T-helper 1 cell treated with Interleukin-12 subunit alpha and Interleukin-12 subunit beta and Interleukin-4 antibody, amounts not matched to agents 30 ng/mL and 1 ng/mL, for 36 hours (primary cell): Measurements from ENCODE around the gene LCE2A. TPM values are rescaled to one million over a fixed set of nuclear protein-coding genes. Genes with fewer than 3 reads are reported as not detected.

Source experiments
- intact Hi-C: fragments of 100-400 bp; cut with micrococcal nuclease; formaldehyde crosslinking; loops from one replicate; pipeline ENCODE4 v1.15.1; 2024
- total RNA-seq: library from RNA; stranded (reverse); gene quantifications from 2 replicates; pipeline ENCODE4 v1.2.3, GENCODE V29; 2022

LCE2A gene
- total RNA-seq, 1 donor from 2014 or later = not detected

DNA sequence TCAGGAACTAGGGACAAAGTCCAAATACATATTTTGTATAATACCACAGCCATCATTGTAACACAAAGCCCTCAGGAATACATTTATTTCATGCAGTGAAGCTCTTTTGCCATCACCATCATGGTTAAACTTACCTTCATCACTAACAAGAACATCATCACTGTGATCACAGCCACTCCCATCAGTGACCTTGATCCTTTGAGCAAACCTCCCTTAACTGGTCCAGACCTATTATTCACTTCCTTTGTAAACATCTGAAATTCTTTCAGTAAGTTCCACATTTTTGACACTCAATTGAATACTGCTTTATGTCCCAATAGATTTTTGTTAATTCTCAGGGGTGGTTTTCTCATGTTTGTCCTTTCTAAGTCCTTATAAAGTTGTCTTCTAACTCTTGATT, 43.5 kb downstream of the LCE2A start:
- intact Hi-C loops = no loop called here

DNA sequence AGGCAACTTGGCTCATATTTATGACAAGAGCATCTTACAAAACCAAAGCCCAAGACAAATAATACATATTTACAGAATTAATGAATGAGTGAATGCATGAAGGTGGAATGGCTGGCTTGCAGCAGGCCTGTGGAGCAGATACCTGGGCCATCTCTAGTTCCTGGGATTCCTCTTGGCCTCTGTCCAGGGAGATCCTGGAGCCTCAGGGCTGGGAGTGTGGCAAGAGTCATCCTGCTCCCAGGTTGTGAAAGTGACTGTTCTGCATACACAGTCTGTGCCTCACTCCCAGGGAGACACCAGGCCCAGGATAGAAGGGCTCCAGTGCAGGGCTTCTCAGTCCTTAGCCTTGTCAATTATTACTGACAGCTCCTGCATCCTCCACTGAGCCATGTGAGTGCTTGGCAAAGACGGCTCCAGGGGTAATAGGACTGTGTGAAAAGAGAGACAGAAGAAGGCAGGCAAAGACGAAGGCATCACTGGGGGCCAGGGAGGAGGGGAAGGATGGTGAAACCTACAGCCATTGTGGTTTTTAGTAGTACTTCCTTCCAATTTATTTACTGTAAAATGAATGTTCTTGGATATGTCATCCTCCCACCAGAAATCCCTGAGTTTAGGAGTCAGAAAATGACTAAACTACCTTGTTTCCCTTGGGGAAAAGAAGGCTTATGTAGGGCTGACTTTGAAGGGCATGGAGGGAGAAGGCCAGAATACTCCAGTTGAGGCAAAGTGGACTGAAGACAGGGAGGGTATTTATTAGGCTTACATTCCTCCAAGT, 45.4 kb downstream of the LCE2A start:
- intact Hi-C loops = no loop called here

DNA sequence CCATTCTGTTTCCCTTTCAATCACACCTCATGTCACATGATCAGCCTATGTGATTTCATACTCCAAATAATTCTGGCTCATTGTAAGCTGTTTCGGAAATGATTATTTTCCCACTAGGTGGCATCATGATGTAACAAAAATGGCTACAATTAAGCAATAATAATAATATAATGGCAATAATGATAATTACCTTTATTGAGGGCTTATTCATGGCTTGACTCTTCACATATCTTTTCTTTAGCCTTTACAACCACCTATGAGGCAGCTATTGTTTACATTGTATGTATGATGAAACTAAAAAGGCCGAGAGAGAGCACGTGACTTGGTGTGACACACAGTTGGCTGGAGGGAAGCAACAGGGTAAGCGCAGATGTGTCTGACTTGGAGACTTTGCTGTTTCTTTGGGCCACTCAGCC, 47.2 kb downstream of the LCE2A start:
- intact Hi-C loops = no loop called here

DNA sequence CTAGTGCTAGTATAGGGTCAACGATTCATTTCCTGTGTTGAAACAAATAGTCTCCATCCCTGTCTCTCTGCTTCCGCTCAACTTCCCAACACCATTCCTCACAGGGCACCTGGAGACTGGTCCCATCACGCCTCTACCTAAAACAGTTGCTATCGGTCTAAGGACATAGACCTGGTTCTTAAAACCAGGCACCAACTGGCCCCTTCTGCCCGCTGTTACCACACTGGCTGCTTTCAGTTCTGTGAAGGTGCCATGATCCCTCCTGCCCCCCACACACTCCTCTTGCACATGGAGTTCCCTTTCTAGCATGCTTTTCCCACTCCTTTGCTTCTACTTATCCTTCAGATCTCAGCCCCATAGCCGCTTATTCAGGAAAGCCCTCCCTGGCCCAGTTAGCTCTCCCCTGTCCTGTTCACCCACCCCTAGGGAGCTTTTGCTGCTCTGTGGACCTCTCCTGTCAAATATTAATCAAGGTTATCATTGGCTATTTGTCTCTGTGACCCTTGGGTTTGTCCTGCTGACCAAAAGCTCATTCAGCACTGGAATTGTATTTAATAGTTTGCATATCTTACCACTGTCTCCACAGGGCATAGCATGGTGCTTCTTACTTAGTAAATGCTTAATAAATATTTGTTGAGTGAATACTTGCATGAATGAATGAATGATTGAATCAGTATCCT, 47.8 kb downstream of the LCE2A start:
- intact Hi-C loops = no loop called here

DNA sequence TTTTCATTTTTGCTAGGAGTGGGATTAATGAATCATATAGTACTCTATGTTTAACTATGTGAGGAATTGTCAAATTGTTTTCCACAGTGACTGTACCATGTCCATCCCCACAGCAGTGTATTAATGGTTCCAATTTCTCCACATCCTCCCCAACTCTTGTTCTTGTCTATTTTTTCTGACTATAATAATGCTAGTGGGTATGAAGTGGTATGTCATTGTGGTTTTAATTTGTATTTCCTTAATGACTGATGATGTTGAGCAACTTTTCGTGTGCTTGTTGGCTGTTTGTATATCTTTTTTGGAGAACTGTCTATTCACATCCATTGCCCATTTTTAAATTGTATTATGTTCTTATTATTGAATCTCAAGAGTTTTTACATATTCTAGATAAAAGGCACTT, 49.7 kb downstream of the LCE2A start:
- intact Hi-C loops = no loop called here

Other genes with a start within 250 kb of the LCE2A start
- gene LCE5A, start 187.5 kb upstream of the LCE2A start, total RNA-seq = not detected in 2 replicates
- gene CRCT1, start 183.9 kb upstream of the LCE2A start, total RNA-seq = not detected in 2 replicates
- gene LCE3E, start 131.6 kb upstream of the LCE2A start, total RNA-seq = not detected in 2 replicates
- gene LCE3D, start 117.8 kb upstream of the LCE2A start, total RNA-seq = not detected in 2 replicates
- not detected in 2 replicates for gene LCE3C, start 98.1 kb upstream of the LCE2A start, total RNA-seq
- not detected in 2 replicates for gene LCE3B, start 84.5 kb upstream of the LCE2A start, total RNA-seq
- gene LCE3A, start 75.2 kb upstream of the LCE2A start, total RNA-seq = not detected in 2 replicates
- gene LCE2D, start 35.0 kb upstream of the LCE2A start, total RNA-seq = not detected in 2 replicates
- not detected in 2 replicates for gene LCE2C, start 23.1 kb upstream of the LCE2A start, total RNA-seq
- not detected in 2 replicates for gene LCE2B, start 12.2 kb upstream of the LCE2A start, total RNA-seq
- not detected in 2 replicates for gene LCE4A, start 9.8 kb downstream of the LCE2A start, total RNA-seq
- gene KPRP, start 59.7 kb downstream of the LCE2A start, total RNA-seq = not detected in 2 replicates
- not detected in 2 replicates for gene LCE1F, start 76.8 kb downstream of the LCE2A start, total RNA-seq
- not detected in 2 replicates for gene LCE1E, start 87.9 kb downstream of the LCE2A start, total RNA-seq
- not detected in 2 replicates for gene LCE1D, start 98.4 kb downstream of the LCE2A start, total RNA-seq
- not detected in 2 replicates for gene LCE1C, start 108.3 kb downstream of the LCE2A start, total RNA-seq
- not detected in 2 replicates for gene LCE1B, start 113.6 kb downstream of the LCE2A start, total RNA-seq
- gene LCE1A, start 129.1 kb downstream of the LCE2A start, total RNA-seq = not detected in 2 replicates
- gene LCE6A, start 144.5 kb downstream of the LCE2A start, total RNA-seq = not detected in 2 replicates
- gene LCE7A, start 161.7 kb downstream of the LCE2A start, total RNA-seq = not detected in 2 replicates
- gene SMCP, start 180.0 kb downstream of the LCE2A start, total RNA-seq = not detected in 2 replicates
- gene IVL, start 210.2 kb downstream of the LCE2A start, total RNA-seq = not detected in 2 replicates
- gene SPRR5, start 248.9 kb downstream of the LCE2A start, total RNA-seq = not detected in 2 replicates